ENCODE data around the gene SARDH.
A peak's percentile ranks its signal among the peaks of the same experiment; 100 is the strongest.

SARDH gene

GRCh38 chr9:133731876-133732638 lies 6.1 kb downstream of the SARDH start:
- DNase-seq = peak; percentile 36

GRCh38 chr9:133730994-133731715 lies 7.0 kb downstream of the SARDH start:
- DNase-seq = no peak

- DNase-seq = no peak
Measured at GRCh38 chr9:133729617-133730281, 8.4 kb downstream of the SARDH start.

GRCh38 chr9:133728856-133729616 lies 9.1 kb downstream of the SARDH start:
- no peak for DNase-seq

GRCh38 chr9:133727876-133728441 lies 10.2 kb downstream of the SARDH start:
- DNase-seq = no peak

GRCh38 chr9:133727277-133727875 lies 10.8 kb downstream of the SARDH start:
- DNase-seq = no peak

GRCh38 chr9:133726401-133727276 lies 11.5 kb downstream of the SARDH start:
- DNase-seq = peak; percentile 26

GRCh38 chr9:133725886-133726285 lies 12.3 kb downstream of the SARDH start:
- DNase-seq = no peak

GRCh38 chr9:133718563-133719315 lies 19.4 kb downstream of the SARDH start:
- no peak for DNase-seq

- DNase-seq = no peak
Measured at GRCh38 chr9:133717113-133718031, 20.8 kb downstream of the SARDH start.

- no peak for DNase-seq
Measured at GRCh38 chr9:133716564-133717112, 21.5 kb downstream of the SARDH start.

- no peak for DNase-seq
Measured at GRCh38 chr9:133715866-133716563, 22.1 kb downstream of the SARDH start.

GRCh38 chr9:133715295-133715865 lies 22.8 kb downstream of the SARDH start:
- no peak for DNase-seq

- DNase-seq = no peak
Measured at GRCh38 chr9:133714606-133715294, 23.4 kb downstream of the SARDH start.

- no peak for DNase-seq
Measured at GRCh38 chr9:133713960-133714495, 24.1 kb downstream of the SARDH start.

GRCh38 chr9:133713150-133713959 lies 24.8 kb downstream of the SARDH start:
- DNase-seq = no peak
